GM10248 (cell line): ENCODE data around the gene ZC3H7B.

Experiments used
- CTCF ChIA-PET: fragments of 300-600 bp; sonication (Branson Sonifier 250); formaldehyde crosslinking; extraction: SDS; loops from one replicate; lab custom pipeline; 2021; ENCODE audit warnings: antibody characterized with exemption; lab: Yijun Ruan, JAX
- POLR2A ChIA-PET: fragments of 350-650 bp; sonication (Branson Sonifier 250); formaldehyde crosslinking; extraction: SDS; loops from one replicate; lab custom pipeline; 2020; ENCODE audit warnings: antibody characterized with exemption; lab: Yijun Ruan, JAX
- DNase-seq: peaks from one replicate; pipeline ENCODE4 v3.0.0; 2012; ENCODE audit errors: extremely low spot score
- TF ChIP-seq, protein P1 (sequence below): IDR thresholded peaks from 2 replicates; pipeline ENCODE4 v1.5.1; 2012; ENCODE audit warnings: mild to moderate bottlenecking, low read depth; ENCODE audit errors: extremely low read depth, missing control alignments, control extremely low read depth

ZC3H7B gene

DNA sequence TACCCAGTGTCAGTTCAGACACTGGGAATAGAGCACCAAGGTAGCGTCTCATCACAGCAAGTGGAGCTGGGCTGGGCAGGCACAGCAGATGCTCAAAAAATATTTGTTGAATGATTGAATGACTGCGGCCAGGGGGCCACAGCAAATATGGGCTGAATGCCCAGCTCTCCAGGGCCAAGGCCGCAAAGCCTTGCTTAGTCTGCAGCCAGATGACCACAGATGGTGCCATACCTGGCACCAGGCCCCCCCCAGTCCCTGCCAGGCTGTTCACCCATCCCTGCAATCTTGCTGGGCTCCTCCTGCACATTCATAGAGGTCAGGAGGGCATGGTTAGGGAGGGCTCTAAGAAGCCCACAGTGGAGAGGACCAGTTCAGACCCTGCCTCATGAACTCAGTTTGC is 32.9 kb downstream of the ZC3H7B start:
- ChIA-PET POLR2A (no interaction called here), CTCF (interaction anchor here (0.7 to 1.3 kb wide), 2 partner anchors 9 to 10 kb away, joined by 3 read pairs; no protein-coding TSS in a partner anchor)
- TF ChIP-seq, protein P1, sequence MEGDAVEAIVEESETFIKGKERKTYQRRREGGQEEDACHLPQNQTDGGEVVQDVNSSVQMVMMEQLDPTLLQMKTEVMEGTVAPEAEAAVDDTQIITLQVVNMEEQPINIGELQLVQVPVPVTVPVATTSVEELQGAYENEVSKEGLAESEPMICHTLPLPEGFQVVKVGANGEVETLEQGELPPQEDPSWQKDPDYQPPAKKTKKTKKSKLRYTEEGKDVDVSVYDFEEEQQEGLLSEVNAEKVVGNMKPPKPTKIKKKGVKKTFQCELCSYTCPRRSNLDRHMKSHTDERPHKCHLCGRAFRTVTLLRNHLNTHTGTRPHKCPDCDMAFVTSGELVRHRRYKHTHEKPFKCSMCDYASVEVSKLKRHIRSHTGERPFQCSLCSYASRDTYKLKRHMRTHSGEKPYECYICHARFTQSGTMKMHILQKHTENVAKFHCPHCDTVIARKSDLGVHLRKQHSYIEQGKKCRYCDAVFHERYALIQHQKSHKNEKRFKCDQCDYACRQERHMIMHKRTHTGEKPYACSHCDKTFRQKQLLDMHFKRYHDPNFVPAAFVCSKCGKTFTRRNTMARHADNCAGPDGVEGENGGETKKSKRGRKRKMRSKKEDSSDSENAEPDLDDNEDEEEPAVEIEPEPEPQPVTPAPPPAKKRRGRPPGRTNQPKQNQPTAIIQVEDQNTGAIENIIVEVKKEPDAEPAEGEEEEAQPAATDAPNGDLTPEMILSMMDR = no peak

DNA sequence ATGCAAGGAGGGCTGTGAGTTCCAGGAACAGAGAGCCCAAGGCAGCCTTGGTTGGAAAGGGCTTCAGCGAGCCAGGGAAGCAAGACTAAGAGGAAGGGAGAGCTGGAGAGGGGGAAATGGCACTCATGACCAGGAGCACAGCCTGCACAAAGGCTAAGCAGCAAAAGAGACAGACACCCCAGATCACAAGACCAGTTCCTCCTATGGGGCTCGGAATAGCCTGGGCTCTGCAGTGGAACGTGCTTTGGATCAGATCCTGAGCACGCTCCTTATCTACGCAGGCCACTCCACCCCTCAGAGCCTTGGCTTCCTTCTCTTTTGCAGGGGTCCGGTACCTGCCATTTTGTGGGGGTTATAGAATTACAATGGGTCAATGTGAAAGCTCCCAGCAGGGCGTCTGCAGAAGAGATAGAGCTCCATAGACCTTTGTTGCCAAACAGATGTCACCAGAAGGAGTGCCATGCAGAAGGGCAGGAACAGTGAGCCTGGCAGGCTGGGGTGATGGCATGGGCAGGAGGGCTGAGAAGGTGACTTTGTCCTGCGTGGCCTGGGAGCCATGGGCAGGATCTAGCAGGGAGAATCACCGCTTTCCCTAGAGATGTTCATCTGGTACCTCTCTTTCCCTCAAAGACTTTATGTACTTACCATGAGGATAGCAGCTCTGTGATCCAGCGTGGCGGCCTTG is 33.8 kb downstream of the ZC3H7B start:
- ChIA-PET CTCF (interaction anchor here (1.2 to 1.8 kb wide), 3 partner anchors 10 to 198 kb away, joined by 3 read pairs; no protein-coding TSS in a partner anchor), POLR2A (no interaction called here)
- TF ChIP-seq, protein P1 = no peak
- DNase-seq = no peak

More for the DNA sequence above, 32.9 kb downstream of the ZC3H7B start:
- no peak for DNase-seq

DNA sequence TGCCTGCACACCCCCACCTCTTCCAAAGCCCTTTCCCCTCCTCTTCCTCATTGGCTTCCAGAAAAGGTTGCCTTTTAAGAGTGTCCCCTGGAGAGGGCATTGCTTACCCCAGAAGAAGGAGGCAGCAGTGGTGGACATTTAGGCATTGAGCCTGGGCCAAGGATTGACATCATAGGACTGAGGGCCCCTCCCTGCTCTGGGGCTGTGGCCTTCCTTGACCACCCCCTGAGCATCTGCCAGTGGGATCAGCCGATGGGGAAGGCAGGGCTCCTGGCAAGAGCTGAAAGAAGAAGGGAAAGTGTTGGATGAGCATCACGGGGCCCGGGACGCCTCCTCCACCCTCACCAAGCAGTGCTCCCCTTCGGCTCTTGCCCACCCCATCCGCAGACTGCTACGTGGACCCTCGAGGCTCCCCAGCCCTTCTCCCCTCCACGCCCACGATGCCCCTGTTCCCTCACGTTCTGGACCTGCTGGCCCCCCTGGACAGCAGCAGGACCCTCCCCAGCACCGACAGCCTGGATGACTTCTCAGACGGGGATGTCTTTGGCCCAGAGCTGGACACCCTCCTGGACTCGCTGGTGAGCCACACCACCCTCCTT is 37.4 kb downstream of the ZC3H7B start:
- ChIA-PET POLR2A (no interaction called here), CTCF (no interaction called here)
- DNase-seq = no peak
- TF ChIP-seq, protein P1 = no peak

DNA sequence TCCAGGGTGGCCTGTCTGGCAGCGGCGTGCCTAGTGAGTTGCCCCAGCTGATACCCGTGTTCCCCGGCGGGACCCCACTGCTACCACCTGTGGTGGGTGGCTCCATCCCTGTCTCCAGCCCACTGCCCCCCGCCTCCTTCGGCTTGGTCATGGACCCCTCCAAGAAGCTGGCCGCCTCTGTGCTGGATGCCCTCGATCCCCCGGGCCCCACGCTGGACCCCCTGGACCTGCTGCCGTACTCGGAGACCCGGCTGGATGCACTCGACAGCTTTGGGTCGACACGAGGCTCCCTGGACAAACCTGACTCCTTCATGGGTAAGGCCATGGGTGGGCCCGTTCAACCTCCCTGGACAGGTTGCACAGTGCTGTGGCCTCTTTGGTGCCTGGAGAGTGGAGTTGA is 38.5 kb downstream of the ZC3H7B start:
- no peak for DNase-seq
- TF ChIP-seq, protein P1 = no peak
- ChIA-PET CTCF (no interaction called here), POLR2A (no interaction called here)

DNA sequence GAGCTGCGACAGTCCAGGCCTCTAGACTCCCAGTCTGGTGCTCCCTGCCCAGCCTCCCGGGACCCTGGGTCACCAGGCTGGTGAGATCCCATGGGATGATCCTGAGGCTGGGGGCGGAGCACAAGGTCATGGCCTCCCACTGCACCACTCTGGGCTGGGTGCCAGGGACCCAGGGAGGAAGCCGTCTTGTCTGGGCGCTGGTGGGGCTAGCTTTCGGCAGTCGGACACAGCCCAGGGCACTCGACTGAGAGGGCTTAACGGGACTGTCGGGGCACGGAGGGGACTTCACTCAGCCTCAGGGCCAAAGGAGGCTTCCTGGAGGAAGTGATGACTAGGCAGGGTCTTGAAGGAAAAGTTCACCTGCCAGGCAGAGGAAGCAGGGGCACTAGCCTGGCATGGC is 39.0 kb downstream of the ZC3H7B start:
- TF ChIP-seq, protein P1 = no peak
- DNase-seq = no peak
- ChIA-PET CTCF (no interaction called here), POLR2A (no interaction called here)

DNA sequence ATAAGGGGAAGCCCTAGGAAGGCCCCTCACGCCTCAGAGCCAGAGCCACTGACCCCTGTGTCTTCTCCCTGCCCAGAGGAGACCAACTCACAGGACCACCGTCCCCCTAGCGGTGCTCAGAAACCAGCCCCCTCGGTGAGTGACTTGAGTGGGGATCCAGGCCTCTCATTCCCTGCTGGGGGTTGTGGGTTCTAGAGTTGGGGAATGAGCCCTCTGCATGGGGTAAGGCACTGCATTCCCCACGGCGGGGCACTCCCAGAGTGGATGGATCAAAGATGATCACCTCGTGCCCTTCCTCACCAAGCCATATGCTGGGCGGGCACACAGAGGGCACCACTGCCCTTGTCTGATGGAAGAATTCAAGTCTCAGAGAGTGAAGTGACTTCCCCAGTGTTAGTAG is 39.7 kb downstream of the ZC3H7B start:
- DNase-seq = no peak
- CTCF ChIA-PET = no interaction called here
- POLR2A ChIA-PET = no interaction called here
- TF ChIP-seq, protein P1 = no peak
